A549 (cell line): ENCODE results near the gene TOP3A. TPM values are rescaled to one million over a fixed set of nuclear protein-coding genes. Genes with fewer than 3 reads are reported as not detected.

ENCODE experiments used
- ATAC-seq, 2 experiments: fragments of 200-7000 bp in 1 of 2; fragments of >200 bp in 1 of 2; cut with Nextera tagmentation in 1 of 2; cut with Tn5 transposase in 1 of 2; 3 replicates each; pipeline versions ENCODE4 v1.8.0 to v1.9.1; 2018 to 2020; ENCODE audit warnings: mild to moderate bottlenecking in 1 of 2, moderate library complexity in 1 of 2
- CTCF ChIA-PET: fragments of 300-600 bp; sonication (Branson Sonifier 250); formaldehyde crosslinking; extraction: SDS; loops from one replicate; lab custom pipeline; 2021; ENCODE audit warnings: antibody characterized with exemption, inconsistent platforms; lab: Yijun Ruan, JAX
- POLR2A ChIA-PET: fragments of 350-600 bp; formaldehyde crosslinking; extraction: SDS; loops from one replicate; lab custom pipeline; 2021; ENCODE audit warnings: antibody characterized with exemption, inconsistent platforms; lab: Yijun Ruan, JAX
- DNase-seq, 2 experiments: peaks; one replicate each; pipeline versions ENCODE4 v3.0.0 to v3.0.0-alpha.2; 2011 to 2016; ENCODE audit warnings: low read depth in 1 of 2, low spot score in 1 of 2
- FAIRE-seq: peaks from 2 replicates; lab custom pipeline; 2011; peaks lifted over from hg19 to GRCh38; lab: Jason Lieb, UNC
- H3K27ac ChIP-seq, 2 experiments: fragments of >200 bp; sonication (Bioruptor Twin); formaldehyde crosslinking; 3 replicates each; pipeline ENCODE4 v1.5.1; 2016 to 2017
- H3K4me1 ChIP-seq: fragments of >200 bp; sonication (Bioruptor Twin); formaldehyde crosslinking; 3 replicates; pipeline ENCODE4 v1.6.1; 2016
- H3K4me2 ChIP-seq: fragments of >200 bp; sonication (Bioruptor Twin); formaldehyde crosslinking; 3 replicates; pipeline ENCODE4 v1.6.1; 2016
- H3K4me3 ChIP-seq: fragments of >200 bp; sonication (Bioruptor Twin); formaldehyde crosslinking; 3 replicates; pipeline ENCODE4 v1.5.1; 2016
- H3K9me3 ChIP-seq: fragments of >200 bp; sonication (Bioruptor Twin); formaldehyde crosslinking; 3 replicates; pipeline ENCODE4 v1.6.1; 2016
- BHLHE40 ChIP-seq: IDR thresholded peaks from 2 replicates; pipeline ENCODE4 v1.6.1; 2012; ENCODE audit warnings: low read depth, low read length, inconsistent platforms
- CBX8 ChIP-seq: fragments of 200-600 bp; sonication (generic); IDR thresholded peaks from 2 replicates; pipeline ENCODE4 v1.6.1; 2016
- CEBPB ChIP-seq, 2 experiments: fragments of >200 bp in 1 of 2; sonication (Bioruptor Twin) in 1 of 2; formaldehyde crosslinking in 1 of 2; IDR thresholded peaks; 2 replicates each; pipeline ENCODE4 v1.6.1; 2012 to 2016
- CHD4 ChIP-seq: fragments of 200-600 bp; sonication (generic); IDR thresholded peaks from 2 replicates; pipeline ENCODE4 v1.6.1; 2016; ENCODE audit warnings: antibody characterized with exemption, mild to moderate bottlenecking, borderline replicate concordance
- FOXS1 ChIP-seq: fragments of 250-450 bp; sonication (Bioruptor Pico); IDR thresholded peaks from 2 replicates; pipeline ENCODE4 v1.5.0; 2020; ENCODE audit warnings: mild to moderate bottlenecking, moderate library complexity
- HOXA7 ChIP-seq: fragments of 250-450 bp; sonication (Bioruptor Pico); IDR thresholded peaks from 2 replicates; pipeline ENCODE4 v1.5.0; 2020; ENCODE audit warnings: mild to moderate bottlenecking, moderate library complexity
- HOXB13 ChIP-seq: fragments of 250-450 bp; sonication (Bioruptor Pico); IDR thresholded peaks from 2 replicates; pipeline ENCODE4 v1.5.0; 2020; ENCODE audit warnings: low read depth, mild to moderate bottlenecking, moderate library complexity
- JUN ChIP-seq, 2 experiments: fragments of >200 bp; sonication (Bioruptor Twin); formaldehyde crosslinking; IDR thresholded peaks; 2 replicates in 1 of 2; 3 replicates in 1 of 2; pipeline ENCODE4 v1.6.1; 2016 to 2017
- NPAS2 ChIP-seq: fragments of 250-450 bp; sonication (Bioruptor Pico); IDR thresholded peaks from 2 replicates; pipeline ENCODE4 v1.8.0; 2022; ENCODE audit warnings: mild to moderate bottlenecking, moderate library complexity, borderline replicate concordance
- NR3C1 ChIP-seq: fragments of >200 bp; sonication (Bioruptor Twin); formaldehyde crosslinking; IDR thresholded peaks from 3 replicates; pipeline ENCODE4 v1.6.1; 2017
- RAD21 ChIP-seq, 2 experiments: fragments of >200 bp in 1 of 2; sonication (Bioruptor Twin) in 1 of 2; formaldehyde crosslinking in 1 of 2; IDR thresholded peaks in 1 of 2; conservative IDR thresholded peaks in 1 of 2; 2 replicates in 1 of 2; 3 replicates in 1 of 2; pipeline ENCODE4 v1.6.1; 2012 to 2018; ENCODE audit warnings: inconsistent platforms in 1 of 2
- RCOR1 ChIP-seq: fragments of 150-350 bp; IDR thresholded peaks from 2 replicates; pipeline ENCODE4 v1.6.1; 2014; ENCODE audit warnings: antibody characterized with exemption, low read length, low read depth
- RFX5 ChIP-seq: fragments of 450-650 bp; IDR thresholded peaks from 2 replicates; pipeline ENCODE4 v1.7.1; 2014; ENCODE audit warnings: antibody characterized with exemption, mild to moderate bottlenecking, moderate library complexity
- SMC3 ChIP-seq: fragments of >200 bp; sonication (Bioruptor Twin); formaldehyde crosslinking; IDR thresholded peaks from 3 replicates; pipeline ENCODE4 v1.6.1; 2018; ENCODE audit warnings: inconsistent platforms
- SREBF2 ChIP-seq: fragments of 450-650 bp; IDR thresholded peaks from 2 replicates; pipeline ENCODE4 v1.6.1; 2014; ENCODE audit warnings: mild to moderate bottlenecking, moderate library complexity
- TFCP2L1 ChIP-seq: fragments of 250-450 bp; sonication (Bioruptor Pico); IDR thresholded peaks from 2 replicates; pipeline ENCODE4 v1.5.0; 2021; ENCODE audit warnings: mild to moderate bottlenecking
- WGBS: methylation state at CpG from one replicate; pipeline ENCODE4 v1.1.6; 2017; ENCODE audit errors: missing lambda C conversion rate; 5-methylcytosine and 5-hydroxymethylcytosine counted together
- polyA plus RNA-seq, 4 experiments: library from polyadenylated mRNA; depleted of rRNA in 3 of 4; stranded (reverse); fragments of >200 nt; fragmentation: RNase III in 1 of 4; extraction: RNeasy Plus Mini Kit Qiagen cat#74134 plus additional on column Dnase treatment in 1 of 4; gene quantifications; 2 replicates in 3 of 4; 3 replicates in 1 of 4; pipeline ENCODE4 v1.2.3, GENCODE V29; 2011 to 2017
- TF ChIP-seq, protein P1 (sequence below): fragments of 450-650 bp; IDR thresholded peaks from 2 replicates; pipeline ENCODE4 v1.6.1; 2014; ENCODE audit warnings: antibody characterized with exemption
- TF ChIP-seq, protein P2 (sequence below): fragments of >200 bp; sonication (Bioruptor Twin); formaldehyde crosslinking; IDR thresholded peaks from 2 replicates; pipeline ENCODE4 v1.6.1; 2016
- TF ChIP-seq, protein P3 (sequence below): fragments of >200 bp; sonication (Bioruptor Twin); formaldehyde crosslinking; IDR thresholded peaks from 3 replicates; pipeline ENCODE4 v1.5.1; 2016
- TF ChIP-seq, protein P4 (sequence below): IDR thresholded peaks from 2 replicates; pipeline ENCODE4 v1.6.1; 2012; ENCODE audit warnings: low read depth, borderline replicate concordance

TOP3A gene
- polyA plus RNA-seq, 2 of the 4 experiments (the other 2 are of a cell fraction) = 29.0 to 29.3 TPM

DNA sequence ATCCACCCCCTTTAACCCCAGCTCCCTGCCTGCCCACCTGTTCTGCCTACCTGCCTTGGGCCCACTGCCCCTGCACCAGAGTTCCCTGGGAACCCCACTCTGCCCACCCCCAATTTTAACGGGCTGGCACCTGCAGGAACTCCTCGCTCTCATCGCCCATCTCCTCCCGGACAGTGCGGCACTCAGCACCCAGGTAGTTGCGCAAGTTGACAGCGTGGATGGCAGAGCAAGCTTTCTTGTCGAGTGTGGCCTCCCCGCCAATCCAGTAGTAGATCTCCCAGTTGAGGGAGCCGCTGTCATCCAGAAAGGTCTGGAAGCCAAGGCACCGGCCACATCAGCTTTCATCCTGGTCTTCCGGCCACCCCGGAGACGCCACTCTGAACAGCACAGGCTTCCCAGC is 64.1 kb downstream of the TOP3A start:
- no peak overlapping the region for H3K4me3 ChIP-seq
- 93% methylated on average over 10 of the region's 14 CpGs for WGBS
- no peak for ATAC-seq
- DNase-seq = no peak
- peaks cover 10% of the 10 kb centered on the region; the same call in 2 of the 3 replicates for H3K4me1 ChIP-seq
- H3K27ac ChIP-seq = no peak overlapping the region
- ChIA-PET CTCF (interaction anchor here (0.9 to 6.8 kb wide), 4 partner anchors 12 to 58 kb away, joined by 3 to 103 read pairs (median 16); no protein-coding TSS in a partner anchor), POLR2A (no interaction called here)
- H3K4me2 ChIP-seq = no peak overlapping the region
- peak; percentile 9 to 47; a peak in 1 of 4 replicates for TF ChIP-seq CEBPB (IDR thresholded peaks at IDR 0.05)
- TF ChIP-seq HOXB13 = no peak
- no peaks in the 10 kb centered on the region for H3K9me3 ChIP-seq
- FAIRE-seq = no peak

DNA sequence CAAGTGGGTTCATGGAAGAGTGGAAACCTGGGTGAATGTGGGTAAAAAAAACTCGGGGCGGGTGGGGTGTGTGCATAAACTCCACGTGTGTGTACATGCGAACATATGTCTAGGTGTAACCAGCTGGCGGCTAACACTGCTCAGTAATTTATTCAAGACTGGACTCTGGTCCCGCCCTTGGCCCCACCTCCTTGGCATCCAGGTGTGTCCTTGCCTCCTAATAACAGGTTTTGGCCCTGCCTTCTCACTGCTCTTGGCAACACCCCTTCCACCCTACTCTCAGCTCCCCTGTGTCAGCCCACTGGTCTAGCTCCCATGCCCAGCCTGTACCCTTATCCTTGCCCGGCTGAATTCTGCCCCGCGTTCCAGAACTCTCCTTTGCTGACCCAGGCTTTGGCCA is 64.5 kb downstream of the TOP3A start:
- Histone ChIP-seq H3K4me3 (no peak overlapping the region), H3K27ac (no peak overlapping the region), H3K4me2 (no peak overlapping the region), H3K4me1 (peaks cover 10% of the 10 kb centered on the region; the same call in 2 of the 3 replicates), H3K9me3 (no peaks in the 10 kb centered on the region)
- POLR2A ChIA-PET = no interaction called here
- TF ChIP-seq HOXB13 (no peak), SREBF2 (no peak), HOXA7 (CRISPR knock-in tag) (no peak), NR3C1 (no peak), CHD4 (no peak), TFCP2L1 (CRISPR knock-in tag) (no peak), RCOR1 (no peak)
- TF ChIP-seq, protein P1, sequence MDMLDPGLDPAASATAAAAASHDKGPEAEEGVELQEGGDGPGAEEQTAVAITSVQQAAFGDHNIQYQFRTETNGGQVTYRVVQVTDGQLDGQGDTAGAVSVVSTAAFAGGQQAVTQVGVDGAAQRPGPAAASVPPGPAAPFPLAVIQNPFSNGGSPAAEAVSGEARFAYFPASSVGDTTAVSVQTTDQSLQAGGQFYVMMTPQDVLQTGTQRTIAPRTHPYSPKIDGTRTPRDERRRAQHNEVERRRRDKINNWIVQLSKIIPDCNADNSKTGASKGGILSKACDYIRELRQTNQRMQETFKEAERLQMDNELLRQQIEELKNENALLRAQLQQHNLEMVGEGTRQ = no peak
- ATAC-seq (no peak), FAIRE-seq (no peak), DNase-seq (no peak)
- 87% methylated on average over 9 of the region's 9 CpGs for WGBS
- CTCF ChIA-PET = interaction anchor here (0.9 to 6.8 kb wide), 4 partner anchors 13 to 58 kb away, joined by 3 to 103 read pairs (median 16); no protein-coding TSS in a partner anchor

DNA sequence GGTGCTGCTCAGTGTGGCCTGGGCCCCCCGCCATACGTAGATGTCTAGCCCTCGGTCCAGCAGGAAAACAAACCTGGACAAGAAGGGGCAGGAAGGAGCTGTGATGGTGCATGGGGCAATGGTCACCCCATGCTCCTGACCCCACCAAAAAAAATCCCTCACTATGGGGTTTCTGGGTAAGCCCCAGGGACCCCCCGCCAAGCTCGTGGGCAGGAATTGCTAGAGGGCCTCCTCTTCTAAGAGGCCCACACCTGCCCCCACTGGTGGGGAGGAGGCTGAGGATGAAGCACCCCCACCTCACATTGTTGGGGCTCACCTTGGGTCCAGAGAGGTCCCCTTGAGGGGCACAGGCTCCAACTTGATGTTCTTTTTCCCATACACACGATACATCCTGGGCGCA is 66.0 kb downstream of the TOP3A start:
- ATAC-seq = peak in 1 of 2 experiments; percentile 1; a peak in 2 of 6 replicates
- FAIRE-seq = no peak
- Histone ChIP-seq H3K4me3 (no peak overlapping the region), H3K4me1 (peaks cover 10% of the 10 kb centered on the region; the same call in 2 of the 3 replicates), H3K27ac (0 out of 6 replicates have a peak overlapping the region, but pooled peaks of 1 of the 2 experiments have one; percentile 10), H3K4me2 (no peak overlapping the region), H3K9me3 (no peaks in the 10 kb centered on the region)
- no peak for DNase-seq
- ChIA-PET CTCF (interaction anchor here (0.5 to 6.8 kb wide), 25 partner anchors 8 to 988 kb away, joined by 3 to 103 read pairs (median 4); partner anchors contain the start of genes FLII and MIEF2), POLR2A (no interaction called here)
- WGBS = 90% methylated on average over 7 of the region's 7 CpGs
- TF ChIP-seq, protein P2, sequence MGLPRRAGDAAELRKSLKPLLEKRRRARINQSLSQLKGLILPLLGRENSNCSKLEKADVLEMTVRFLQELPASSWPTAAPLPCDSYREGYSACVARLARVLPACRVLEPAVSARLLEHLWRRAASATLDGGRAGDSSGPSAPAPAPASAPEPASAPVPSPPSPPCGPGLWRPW = no peak
- TF ChIP-seq NR3C1 = no peak
- TF ChIP-seq SMC3 = no peak
- no peak for TF ChIP-seq CBX8
- no peak for TF ChIP-seq BHLHE40

DNA sequence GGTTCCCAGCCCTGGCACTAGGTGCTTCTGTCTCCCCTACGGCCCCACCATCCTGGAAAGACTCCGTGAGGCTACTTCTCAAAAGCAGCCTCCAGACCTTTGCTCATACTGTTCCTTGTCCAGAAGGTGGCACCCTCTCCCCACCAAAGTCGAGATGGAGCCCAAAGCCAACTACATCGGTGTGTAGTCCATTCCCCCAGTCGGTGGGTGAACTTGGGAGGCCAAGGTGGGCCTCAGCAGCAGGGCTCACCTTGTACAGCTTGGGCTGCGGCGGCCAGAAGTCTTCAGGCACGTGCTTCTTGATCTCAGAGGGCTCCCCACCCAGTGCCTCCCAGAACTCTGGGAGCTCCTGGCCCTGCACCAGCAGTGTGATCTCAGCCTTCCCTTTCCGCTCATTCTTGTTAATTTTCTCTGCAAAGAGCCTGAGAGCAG is 66.5 kb downstream of the TOP3A start:
- CTCF ChIA-PET = interaction anchor here (0.5 to 6.8 kb wide), 26 partner anchors 8 to 988 kb away, joined by 3 to 103 read pairs (median 4); partner anchors contain the start of genes FLII and MIEF2
- Histone ChIP-seq H3K27ac (0 out of 6 replicates have a peak overlapping the region, but pooled peaks of 1 of the 2 experiments have one; percentile 10), H3K4me3 (no peak overlapping the region), H3K4me1 (peaks cover 10% of the 10 kb centered on the region; the same call in 2 of the 3 replicates), H3K9me3 (no peaks in the 10 kb centered on the region), H3K4me2 (no peak overlapping the region)
- TF ChIP-seq SMC3 = peak; percentile 59
- TF ChIP-seq, protein P3, sequence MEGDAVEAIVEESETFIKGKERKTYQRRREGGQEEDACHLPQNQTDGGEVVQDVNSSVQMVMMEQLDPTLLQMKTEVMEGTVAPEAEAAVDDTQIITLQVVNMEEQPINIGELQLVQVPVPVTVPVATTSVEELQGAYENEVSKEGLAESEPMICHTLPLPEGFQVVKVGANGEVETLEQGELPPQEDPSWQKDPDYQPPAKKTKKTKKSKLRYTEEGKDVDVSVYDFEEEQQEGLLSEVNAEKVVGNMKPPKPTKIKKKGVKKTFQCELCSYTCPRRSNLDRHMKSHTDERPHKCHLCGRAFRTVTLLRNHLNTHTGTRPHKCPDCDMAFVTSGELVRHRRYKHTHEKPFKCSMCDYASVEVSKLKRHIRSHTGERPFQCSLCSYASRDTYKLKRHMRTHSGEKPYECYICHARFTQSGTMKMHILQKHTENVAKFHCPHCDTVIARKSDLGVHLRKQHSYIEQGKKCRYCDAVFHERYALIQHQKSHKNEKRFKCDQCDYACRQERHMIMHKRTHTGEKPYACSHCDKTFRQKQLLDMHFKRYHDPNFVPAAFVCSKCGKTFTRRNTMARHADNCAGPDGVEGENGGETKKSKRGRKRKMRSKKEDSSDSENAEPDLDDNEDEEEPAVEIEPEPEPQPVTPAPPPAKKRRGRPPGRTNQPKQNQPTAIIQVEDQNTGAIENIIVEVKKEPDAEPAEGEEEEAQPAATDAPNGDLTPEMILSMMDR = peak; percentile 86
- TF ChIP-seq, protein P1 = 0 out of 2 replicates have a peak, but pooled peaks have one; percentile 2
- no peak for TF ChIP-seq FOXS1 (CRISPR knock-in tag)
- no peak for TF ChIP-seq RCOR1
- no peak for TF ChIP-seq CEBPB (IDR thresholded peaks at IDR 0.05)
- no peak for TF ChIP-seq NPAS2 (CRISPR knock-in tag)
- TF ChIP-seq RAD21 (conservative IDR thresholded peaks at IDR 0.05 in 1 of 2, IDR thresholded peaks at IDR 0.05 in 1 of 2) = peak; percentile 85 to 88
- TF ChIP-seq, protein P4, sequence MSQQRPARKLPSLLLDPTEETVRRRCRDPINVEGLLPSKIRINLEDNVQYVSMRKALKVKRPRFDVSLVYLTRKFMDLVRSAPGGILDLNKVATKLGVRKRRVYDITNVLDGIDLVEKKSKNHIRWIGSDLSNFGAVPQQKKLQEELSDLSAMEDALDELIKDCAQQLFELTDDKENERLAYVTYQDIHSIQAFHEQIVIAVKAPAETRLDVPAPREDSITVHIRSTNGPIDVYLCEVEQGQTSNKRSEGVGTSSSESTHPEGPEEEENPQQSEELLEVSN = no peak
- 0 out of 2 replicates have a peak, but pooled peaks have one; percentile 12 for TF ChIP-seq RFX5
- TF ChIP-seq JUN (IDR thresholded peaks at IDR 0.05) = no peak
- no peak for TF ChIP-seq CHD4
- DNase-seq = peak; percentile 83 to 98
- POLR2A ChIA-PET = interaction anchor here (0.9 kb wide), 1 partner anchor 11 kb away, joined by 3 read pairs; the partner anchor contains the start of gene FLII
- FAIRE-seq = peak; percentile 96
- 27% methylated on average over 9 of the region's 9 CpGs for WGBS
- ATAC-seq = peak; percentile 73 to 87
